Measurements from ENCODE around the gene NFE2L3. TPM values are rescaled to one million over a fixed set of nuclear protein-coding genes. Genes with fewer than 3 reads are reported as not detected.
A peak's percentile ranks its signal among the peaks of the same experiment; 100 is the strongest.

NFE2L3 gene
- total RNA-seq, 4 donors from 2014 or later = 1.5 to 2.7 (median 2.5) TPM

GRCh38 chr7:26153823-26154783, 2.1 kb downstream of the NFE2L3 start:
- 78% methylated on average over 15 of the region's 15 CpGs for WGBS
- H3K27me3 ChIP-seq = peaks cover 0 to 59% (median 6%) of the 10 kb centered on the region in 4 donors
- no peak for DNase-seq (ENCODE audit: extremely low spot score)
- H3K4me3 ChIP-seq = peak overlapping the region in 1 of 4 donors; percentile 55
- TF ChIP-seq CTCF (IDR thresholded peaks at IDR 0.05) = no peak
- peak in 1 of 2 donors; percentile 46 for TF ChIP-seq POLR2AphosphoS5 (IDR thresholded peaks at IDR 0.05)
- intact Hi-C loops (cut with DNase I) = no loop called here
- peaks cover 9 to 22% (median 19%) of the 10 kb centered on the region in 4 donors for H3K4me1 ChIP-seq
- H3K9me3 ChIP-seq = no peaks in the 10 kb centered on the region
- no peak overlapping the region for H3K27ac ChIP-seq (replicated peaks in 1 of 4)
- no peaks in the 10 kb centered on the region for H3K36me3 ChIP-seq

GRCh38 chr7:26155531-26156375, 3.8 kb downstream of the NFE2L3 start:
- Histone ChIP-seq H3K9me3 (no peaks in the 10 kb centered on the region), H3K27ac (replicated peaks in 1 of 4) (no peak overlapping the region), H3K4me3 (no peak overlapping the region), H3K27me3 (peaks cover 0 to 54% (median 6%) of the 10 kb centered on the region in 4 donors), H3K36me3 (no peaks in the 10 kb centered on the region), H3K4me1 (peaks cover 9 to 22% (median 19%) of the 10 kb centered on the region in 4 donors)
- WGBS = 57% methylated on average over 8 of the region's 8 CpGs
- intact Hi-C loops (cut with DNase I) = no loop called here
- TF ChIP-seq POLR2AphosphoS5 (IDR thresholded peaks at IDR 0.05) = no peak
- TF ChIP-seq EP300 (IDR thresholded peaks at IDR 0.05) = no peak
- no peak for TF ChIP-seq POLR2A (IDR thresholded peaks at IDR 0.05; ENCODE audit: low read depth)
- TF ChIP-seq CTCF (IDR thresholded peaks at IDR 0.05) = no peak
- DNase-seq (ENCODE audit: extremely low spot score) = no peak

GRCh38 chr7:26156451-26157420, 4.7 kb downstream of the NFE2L3 start:
- Histone ChIP-seq H3K36me3 (no peaks in the 10 kb centered on the region), H3K4me1 (peaks cover 9 to 21% (median 17%) of the 10 kb centered on the region in 4 donors), H3K27me3 (peaks cover 0 to 44% (median 6%) of the 10 kb centered on the region in 4 donors), H3K27ac (replicated peaks in 1 of 4) (no peak overlapping the region), H3K9me3 (no peaks in the 10 kb centered on the region), H3K4me3 (no peak overlapping the region)
- intact Hi-C loops (cut with DNase I) = no loop called here
- 73% methylated on average over 20 of the region's 20 CpGs for WGBS
- no peak for DNase-seq (ENCODE audit: extremely low spot score)
- TF ChIP-seq CTCF (IDR thresholded peaks at IDR 0.05) (no peak), POLR2AphosphoS5 (IDR thresholded peaks at IDR 0.05) (no peak), POLR2A (IDR thresholded peaks at IDR 0.05; ENCODE audit: low read depth) (no peak), EP300 (IDR thresholded peaks at IDR 0.05) (no peak)

- WGBS = 74% methylated on average over 4 of the region's 4 CpGs
- H3K27ac ChIP-seq (replicated peaks in 1 of 4) = no peak overlapping the region
- intact Hi-C loops (cut with DNase I) = no loop called here
- H3K36me3 ChIP-seq = no peaks in the 10 kb centered on the region
- DNase-seq (ENCODE audit: extremely low spot score) = no peak
- no peak overlapping the region for H3K4me3 ChIP-seq
- TF ChIP-seq POLR2A (IDR thresholded peaks at IDR 0.05; ENCODE audit: low read depth) = no peak
- TF ChIP-seq CTCF (IDR thresholded peaks at IDR 0.05) = no peak
- no peak for TF ChIP-seq POLR2AphosphoS5 (IDR thresholded peaks at IDR 0.05)
- no peak for TF ChIP-seq EP300 (IDR thresholded peaks at IDR 0.05)
- no peaks in the 10 kb centered on the region for H3K9me3 ChIP-seq
- peaks cover 6 to 12% (median 8%) of the 10 kb centered on the region in 4 donors for H3K4me1 ChIP-seq
- H3K27me3 ChIP-seq = peaks cover 0 to 35% (median 6%) of the 10 kb centered on the region in 4 donors
Observed at GRCh38 chr7:26157520-26158105, 5.6 kb downstream of the NFE2L3 start.

Measured in esophagus muscularis mucosa (tissue), 4 donors.